Measurements from ENCODE around the gene HYAL2.

DNA sequence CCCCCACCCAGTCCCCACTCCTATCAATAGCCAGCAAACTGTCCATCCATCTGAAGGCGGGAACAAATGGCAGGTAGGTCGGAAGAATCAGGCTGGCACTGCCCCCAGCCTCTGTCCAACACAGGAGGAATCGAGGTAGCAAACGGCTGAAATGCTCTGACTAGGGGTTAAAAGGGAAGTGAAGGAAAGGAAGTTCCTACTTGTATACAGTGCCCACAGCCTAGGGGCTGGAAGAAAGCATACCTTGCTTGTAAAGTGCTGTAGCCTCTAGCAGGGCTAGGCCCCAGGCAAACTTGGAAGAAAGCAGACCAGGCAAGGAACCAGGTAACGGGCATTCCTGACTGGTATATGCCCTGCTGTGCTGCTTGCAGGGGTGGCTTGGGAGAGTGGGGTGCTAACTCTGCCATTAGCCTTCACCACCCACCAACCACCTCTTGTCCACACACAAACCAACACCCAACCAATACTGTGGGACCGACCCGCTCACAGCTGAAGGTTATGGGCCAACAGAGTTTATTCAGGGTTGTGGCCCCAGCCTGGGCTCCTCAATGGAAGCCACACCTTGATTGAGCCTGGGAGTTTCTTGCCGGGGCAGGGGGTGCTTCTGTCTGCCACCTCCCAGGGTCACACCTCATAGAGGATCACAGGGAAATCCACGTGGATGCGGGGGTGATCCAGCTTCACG is 3.1 kb upstream of the HYAL2 start:
- TF ChIP-seq, protein P1, sequence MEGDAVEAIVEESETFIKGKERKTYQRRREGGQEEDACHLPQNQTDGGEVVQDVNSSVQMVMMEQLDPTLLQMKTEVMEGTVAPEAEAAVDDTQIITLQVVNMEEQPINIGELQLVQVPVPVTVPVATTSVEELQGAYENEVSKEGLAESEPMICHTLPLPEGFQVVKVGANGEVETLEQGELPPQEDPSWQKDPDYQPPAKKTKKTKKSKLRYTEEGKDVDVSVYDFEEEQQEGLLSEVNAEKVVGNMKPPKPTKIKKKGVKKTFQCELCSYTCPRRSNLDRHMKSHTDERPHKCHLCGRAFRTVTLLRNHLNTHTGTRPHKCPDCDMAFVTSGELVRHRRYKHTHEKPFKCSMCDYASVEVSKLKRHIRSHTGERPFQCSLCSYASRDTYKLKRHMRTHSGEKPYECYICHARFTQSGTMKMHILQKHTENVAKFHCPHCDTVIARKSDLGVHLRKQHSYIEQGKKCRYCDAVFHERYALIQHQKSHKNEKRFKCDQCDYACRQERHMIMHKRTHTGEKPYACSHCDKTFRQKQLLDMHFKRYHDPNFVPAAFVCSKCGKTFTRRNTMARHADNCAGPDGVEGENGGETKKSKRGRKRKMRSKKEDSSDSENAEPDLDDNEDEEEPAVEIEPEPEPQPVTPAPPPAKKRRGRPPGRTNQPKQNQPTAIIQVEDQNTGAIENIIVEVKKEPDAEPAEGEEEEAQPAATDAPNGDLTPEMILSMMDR (IDR thresholded peaks at IDR 0.05): no peak
- TF ChIP-seq MYC (IDR thresholded peaks at IDR 0.05; ENCODE audit: borderline replicate concordance, low read length) (no peak), BHLHE40 (IDR thresholded peaks at IDR 0.05; ENCODE audit: low read depth, low read length) (no peak), CHD2 (IDR thresholded peaks at IDR 0.05; ENCODE audit: low read length, partially characterized antibody) (no peak), NFE2L2 (conservative IDR thresholded peaks at IDR 0.05; ENCODE audit: low read length) (no peak), POLR2A (IDR thresholded peaks at IDR 0.05; ENCODE audit: low read length) (no peak), MAFK (IDR thresholded peaks at IDR 0.05; ENCODE audit: partially characterized antibody) (no peak), RAD21 (conservative IDR thresholded peaks at IDR 0.05 in 1 of 2, IDR thresholded peaks at IDR 0.05 in 1 of 2) (no peak), PHF8 (IDR thresholded peaks at IDR 0.05; ENCODE audit: borderline replicate concordance, low read depth) (no peak), EP300 (IDR thresholded peaks at IDR 0.05) (no peak)
- TF ChIP-seq, protein P2, sequence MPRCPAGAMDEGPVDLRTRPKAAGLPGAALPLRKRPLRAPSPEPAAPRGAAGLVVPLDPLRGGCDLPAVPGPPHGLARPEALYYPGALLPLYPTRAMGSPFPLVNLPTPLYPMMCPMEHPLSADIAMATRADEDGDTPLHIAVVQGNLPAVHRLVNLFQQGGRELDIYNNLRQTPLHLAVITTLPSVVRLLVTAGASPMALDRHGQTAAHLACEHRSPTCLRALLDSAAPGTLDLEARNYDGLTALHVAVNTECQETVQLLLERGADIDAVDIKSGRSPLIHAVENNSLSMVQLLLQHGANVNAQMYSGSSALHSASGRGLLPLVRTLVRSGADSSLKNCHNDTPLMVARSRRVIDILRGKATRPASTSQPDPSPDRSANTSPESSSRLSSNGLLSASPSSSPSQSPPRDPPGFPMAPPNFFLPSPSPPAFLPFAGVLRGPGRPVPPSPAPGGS (IDR thresholded peaks at IDR 0.05): no peak
- TF ChIP-seq, protein P3, sequence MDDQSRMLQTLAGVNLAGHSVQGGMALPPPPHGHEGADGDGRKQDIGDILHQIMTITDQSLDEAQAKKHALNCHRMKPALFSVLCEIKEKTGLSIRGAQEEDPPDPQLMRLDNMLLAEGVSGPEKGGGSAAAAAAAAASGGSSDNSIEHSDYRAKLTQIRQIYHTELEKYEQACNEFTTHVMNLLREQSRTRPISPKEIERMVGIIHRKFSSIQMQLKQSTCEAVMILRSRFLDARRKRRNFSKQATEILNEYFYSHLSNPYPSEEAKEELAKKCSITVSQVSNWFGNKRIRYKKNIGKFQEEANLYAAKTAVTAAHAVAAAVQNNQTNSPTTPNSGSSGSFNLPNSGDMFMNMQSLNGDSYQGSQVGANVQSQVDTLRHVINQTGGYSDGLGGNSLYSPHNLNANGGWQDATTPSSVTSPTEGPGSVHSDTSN (IDR thresholded peaks at IDR 0.05): no peak
- TF ChIP-seq, protein P4, sequence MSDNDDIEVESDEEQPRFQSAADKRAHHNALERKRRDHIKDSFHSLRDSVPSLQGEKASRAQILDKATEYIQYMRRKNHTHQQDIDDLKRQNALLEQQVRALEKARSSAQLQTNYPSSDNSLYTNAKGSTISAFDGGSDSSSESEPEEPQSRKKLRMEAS (IDR thresholded peaks at IDR 0.05): no peak
- TF ChIP-seq, protein P5, sequence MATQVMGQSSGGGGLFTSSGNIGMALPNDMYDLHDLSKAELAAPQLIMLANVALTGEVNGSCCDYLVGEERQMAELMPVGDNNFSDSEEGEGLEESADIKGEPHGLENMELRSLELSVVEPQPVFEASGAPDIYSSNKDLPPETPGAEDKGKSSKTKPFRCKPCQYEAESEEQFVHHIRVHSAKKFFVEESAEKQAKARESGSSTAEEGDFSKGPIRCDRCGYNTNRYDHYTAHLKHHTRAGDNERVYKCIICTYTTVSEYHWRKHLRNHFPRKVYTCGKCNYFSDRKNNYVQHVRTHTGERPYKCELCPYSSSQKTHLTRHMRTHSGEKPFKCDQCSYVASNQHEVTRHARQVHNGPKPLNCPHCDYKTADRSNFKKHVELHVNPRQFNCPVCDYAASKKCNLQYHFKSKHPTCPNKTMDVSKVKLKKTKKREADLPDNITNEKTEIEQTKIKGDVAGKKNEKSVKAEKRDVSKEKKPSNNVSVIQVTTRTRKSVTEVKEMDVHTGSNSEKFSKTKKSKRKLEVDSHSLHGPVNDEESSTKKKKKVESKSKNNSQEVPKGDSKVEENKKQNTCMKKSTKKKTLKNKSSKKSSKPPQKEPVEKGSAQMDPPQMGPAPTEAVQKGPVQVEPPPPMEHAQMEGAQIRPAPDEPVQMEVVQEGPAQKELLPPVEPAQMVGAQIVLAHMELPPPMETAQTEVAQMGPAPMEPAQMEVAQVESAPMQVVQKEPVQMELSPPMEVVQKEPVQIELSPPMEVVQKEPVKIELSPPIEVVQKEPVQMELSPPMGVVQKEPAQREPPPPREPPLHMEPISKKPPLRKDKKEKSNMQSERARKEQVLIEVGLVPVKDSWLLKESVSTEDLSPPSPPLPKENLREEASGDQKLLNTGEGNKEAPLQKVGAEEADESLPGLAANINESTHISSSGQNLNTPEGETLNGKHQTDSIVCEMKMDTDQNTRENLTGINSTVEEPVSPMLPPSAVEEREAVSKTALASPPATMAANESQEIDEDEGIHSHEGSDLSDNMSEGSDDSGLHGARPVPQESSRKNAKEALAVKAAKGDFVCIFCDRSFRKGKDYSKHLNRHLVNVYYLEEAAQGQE (IDR thresholded peaks at IDR 0.05): no peak

All from A549 (cell line).